Activated B cell treated with CpG ODN at 0.5 μM for 24 hours (primary cell): ENCODE data around the gene ROR2. TPM values are rescaled to one million over a fixed set of nuclear protein-coding genes. Genes with fewer than 3 reads are reported as not detected.

Experiments
- ATAC-seq: fragments of 200-7000 bp; cut with Tn5 transposase; one replicate; pipeline ENCODE4 v1.10.0; 2021; ENCODE audit warnings: low read depth, mild to moderate bottlenecking, moderate library complexity
- CTCF ChIA-PET: fragments of 350-600 bp; sonication (Branson Sonifier 250); formaldehyde crosslinking; loops from one replicate; lab custom pipeline; 2021; ENCODE audit warnings: antibody characterized with exemption; lab: Charles Lee
- POLR2A ChIA-PET: fragments of 350-600 bp; sonication (Branson Sonifier 250); formaldehyde crosslinking; loops from one replicate; lab custom pipeline; 2021; ENCODE audit warnings: antibody characterized with exemption; lab: Charles Lee
- DNase-seq: peaks from one replicate; pipeline ENCODE4 v3.0.0; 2022
- H3K27ac Mint-ChIP-seq: one replicate; pipeline ENCODE4 v1.8.0; 2020; ENCODE audit warnings: mixed read lengths
- H3K27me3 Mint-ChIP-seq: one replicate; pipeline ENCODE4 v1.8.0; 2021; ENCODE audit warnings: mixed read lengths
- H3K36me3 Mint-ChIP-seq: one replicate; pipeline ENCODE4 v1.8.0; 2021; ENCODE audit warnings: low read depth, mixed read lengths
- H3K4me1 Mint-ChIP-seq: one replicate; pipeline ENCODE4 v1.8.0; 2021; ENCODE audit warnings: mixed read lengths
- H3K4me3 Mint-ChIP-seq: one replicate; pipeline ENCODE4 v1.8.0; 2020; ENCODE audit warnings: mild to moderate bottlenecking, mixed read lengths
- H3K9me3 Mint-ChIP-seq: one replicate; pipeline ENCODE4 v1.8.0; 2020; ENCODE audit warnings: mixed read lengths
- intact Hi-C: fragments of 100-400 bp; cut with micrococcal nuclease; formaldehyde crosslinking; loops from one replicate; pipeline ENCODE4 v1.15.1; 2024
- total RNA-seq: library from RNA; stranded (reverse); gene quantifications from 2 replicates; pipeline ENCODE4 v1.2.3, GENCODE V29; 2022
- TF ChIP-seq, protein P1 (sequence below): fragments of 200-600 bp; IDR thresholded peaks from one replicate; pipeline ENCODE4 v1.8.0; 2022; ENCODE audit warnings: antibody characterized with exemption, mild to moderate bottlenecking

Gene ROR2
- total RNA-seq, 1 donor from 2014 or later, result not detected

DNA sequence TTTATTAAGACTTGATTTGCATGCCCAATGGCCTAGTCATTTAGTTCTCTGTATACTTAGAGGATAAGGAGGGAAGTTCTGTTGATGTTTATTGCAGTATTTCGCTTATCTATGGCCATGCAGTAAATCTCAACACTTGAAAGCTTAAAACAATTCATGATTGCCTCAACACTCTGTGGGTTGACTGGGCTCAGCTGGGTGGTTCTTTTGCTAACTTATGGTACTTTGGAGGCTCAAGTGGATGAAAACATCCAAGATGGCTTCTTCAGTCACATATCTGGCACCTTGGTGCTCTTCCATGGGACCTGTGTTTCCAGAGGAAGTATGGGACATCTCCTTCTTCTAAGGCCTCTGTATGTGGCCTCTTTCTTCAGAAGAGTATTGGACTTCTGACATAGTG lies 10.3 kb upstream of the ROR2 start:
- ChIA-PET CTCF (no interaction called here), POLR2A (no interaction called here)
- no peak overlapping the region for H3K4me3 Mint-ChIP-seq
- no peaks in the 10 kb centered on the region for H3K4me1 Mint-ChIP-seq
- intact Hi-C loops, result no loop called here
- DNase-seq (no peak), ATAC-seq (no peak)
- peaks cover 10% of the 10 kb centered on the region for H3K27me3 Mint-ChIP-seq
- H3K36me3 Mint-ChIP-seq, result no peaks in the 10 kb centered on the region
- TF ChIP-seq, protein P1, sequence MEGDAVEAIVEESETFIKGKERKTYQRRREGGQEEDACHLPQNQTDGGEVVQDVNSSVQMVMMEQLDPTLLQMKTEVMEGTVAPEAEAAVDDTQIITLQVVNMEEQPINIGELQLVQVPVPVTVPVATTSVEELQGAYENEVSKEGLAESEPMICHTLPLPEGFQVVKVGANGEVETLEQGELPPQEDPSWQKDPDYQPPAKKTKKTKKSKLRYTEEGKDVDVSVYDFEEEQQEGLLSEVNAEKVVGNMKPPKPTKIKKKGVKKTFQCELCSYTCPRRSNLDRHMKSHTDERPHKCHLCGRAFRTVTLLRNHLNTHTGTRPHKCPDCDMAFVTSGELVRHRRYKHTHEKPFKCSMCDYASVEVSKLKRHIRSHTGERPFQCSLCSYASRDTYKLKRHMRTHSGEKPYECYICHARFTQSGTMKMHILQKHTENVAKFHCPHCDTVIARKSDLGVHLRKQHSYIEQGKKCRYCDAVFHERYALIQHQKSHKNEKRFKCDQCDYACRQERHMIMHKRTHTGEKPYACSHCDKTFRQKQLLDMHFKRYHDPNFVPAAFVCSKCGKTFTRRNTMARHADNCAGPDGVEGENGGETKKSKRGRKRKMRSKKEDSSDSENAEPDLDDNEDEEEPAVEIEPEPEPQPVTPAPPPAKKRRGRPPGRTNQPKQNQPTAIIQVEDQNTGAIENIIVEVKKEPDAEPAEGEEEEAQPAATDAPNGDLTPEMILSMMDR, result no peak
- no peak overlapping the region for H3K27ac Mint-ChIP-seq
- H3K9me3 Mint-ChIP-seq, result peaks cover 6% of the 10 kb centered on the region

GRCh38 chr9:91958174-91958573 lies 8.1 kb upstream of the ROR2 start:
- POLR2A ChIA-PET, result no interaction called here
- Mint-ChIP-seq H3K36me3 (no peaks in the 10 kb centered on the region), H3K4me1 (no peaks in the 10 kb centered on the region), H3K27me3 (peaks cover 21% of the 10 kb centered on the region), H3K4me3 (no peak overlapping the region), H3K9me3 (peaks cover 6% of the 10 kb centered on the region), H3K27ac (no peak overlapping the region)
- DNase-seq (no peak), ATAC-seq (no peak)
- CTCF ChIA-PET, result no interaction called here
- intact Hi-C loops, result no loop called here
- TF ChIP-seq, protein P1, result no peak

DNA sequence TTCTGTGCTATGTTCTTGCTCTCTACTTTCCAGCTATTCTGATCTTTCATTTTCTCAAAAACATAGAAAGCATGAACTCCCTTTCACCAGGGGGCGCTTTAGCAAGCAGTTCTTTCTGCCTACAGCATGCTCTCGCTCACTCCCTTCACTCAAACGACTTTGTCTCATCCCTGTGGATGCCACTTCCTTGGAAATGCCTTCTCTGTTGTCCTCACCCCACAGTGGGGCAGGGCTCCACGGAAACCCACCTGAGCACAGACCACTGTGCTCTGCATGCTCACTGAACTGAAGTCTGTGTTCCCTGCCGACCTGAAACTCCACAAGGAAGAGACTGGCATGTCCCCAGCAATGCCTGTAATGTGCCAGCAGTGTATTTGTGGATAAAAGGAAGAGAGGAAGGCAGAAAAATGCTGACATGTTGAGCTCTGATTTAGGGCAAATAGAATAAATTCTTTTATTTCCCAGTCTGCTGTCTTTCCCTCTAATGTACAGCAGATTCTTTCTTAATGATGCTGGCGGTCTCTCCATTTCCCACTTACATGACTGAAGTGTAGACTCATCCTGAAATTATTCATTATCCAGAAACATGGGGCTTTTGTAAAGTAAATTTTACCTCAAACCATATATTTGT lies 4.9 kb upstream of the ROR2 start:
- Mint-ChIP-seq H3K9me3 (no peaks in the 10 kb centered on the region), H3K4me3 (no peak overlapping the region), H3K27me3 (peaks cover 47% of the 10 kb centered on the region), H3K27ac (no peak overlapping the region), H3K36me3 (no peaks in the 10 kb centered on the region), H3K4me1 (peaks cover 7% of the 10 kb centered on the region)
- CTCF ChIA-PET, result no interaction called here
- DNase-seq (no peak), ATAC-seq (no peak)
- intact Hi-C loops, result no loop called here
- TF ChIP-seq, protein P1, result no peak
- POLR2A ChIA-PET, result no interaction called here

- no peak for DNase-seq
- TF ChIP-seq, protein P1, result no peak
- peaks cover 7% of the 10 kb centered on the region for H3K4me1 Mint-ChIP-seq
- H3K27me3 Mint-ChIP-seq, result peaks cover 47% of the 10 kb centered on the region
- H3K27ac Mint-ChIP-seq, result no peak overlapping the region
- POLR2A ChIA-PET, result no interaction called here
- H3K4me3 Mint-ChIP-seq, result no peak overlapping the region
- CTCF ChIA-PET, result no interaction called here
- no peaks in the 10 kb centered on the region for H3K36me3 Mint-ChIP-seq
- H3K9me3 Mint-ChIP-seq, result no peaks in the 10 kb centered on the region
- ATAC-seq, result no peak
- intact Hi-C loops, result no loop called here
Observed at GRCh38 chr9:91953718-91954117, 3.7 kb upstream of the ROR2 start.

DNA sequence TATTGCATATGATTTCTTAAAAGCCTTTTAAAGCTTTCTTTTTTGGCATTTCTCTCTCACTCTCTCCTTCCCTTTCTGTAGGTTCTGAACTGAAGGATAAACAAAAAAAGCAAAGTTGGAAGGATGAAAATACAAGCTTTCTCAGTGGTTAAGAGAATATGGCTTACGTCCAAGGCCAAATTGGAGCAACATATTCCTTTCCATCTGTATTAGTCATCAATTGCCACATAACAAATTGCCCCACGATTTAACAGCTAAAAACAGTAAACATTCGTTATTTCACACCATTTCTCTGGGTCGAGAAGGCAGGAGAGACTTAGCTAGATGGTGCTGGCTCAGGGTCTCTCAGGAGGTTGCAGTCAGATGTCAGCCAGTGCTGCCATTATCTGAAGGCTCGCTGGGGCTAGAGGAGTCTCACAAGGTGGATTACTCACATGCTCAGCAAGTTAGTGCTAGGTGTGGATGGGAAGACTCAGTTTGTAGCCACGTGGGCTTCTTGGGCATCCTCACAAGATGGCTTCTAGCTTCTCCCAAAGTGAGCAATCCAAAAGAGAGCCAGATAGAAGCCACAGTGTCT lies 2.0 kb upstream of the ROR2 start:
- POLR2A ChIA-PET, result no interaction called here
- TF ChIP-seq, protein P1, result no peak
- ATAC-seq, result no peak
- no peak overlapping the region for H3K4me3 Mint-ChIP-seq
- no peaks in the 10 kb centered on the region for H3K36me3 Mint-ChIP-seq
- peaks cover 9% of the 10 kb centered on the region for H3K4me1 Mint-ChIP-seq
- CTCF ChIA-PET, result no interaction called here
- no peaks in the 10 kb centered on the region for H3K9me3 Mint-ChIP-seq
- H3K27ac Mint-ChIP-seq, result no peak overlapping the region
- intact Hi-C loops, result no loop called here
- no peak for DNase-seq
- H3K27me3 Mint-ChIP-seq, result peaks cover 57% of the 10 kb centered on the region
